ENCODE results near the gene FBXO46.
"Not testable (repeated sequence)": the region's sequence is repeated elsewhere in the genome, so short reads cannot be mapped to it uniquely, and the experiment has no call there.

Gene FBXO46

GRCh38 chr19:45745606-45746005, 14.9 kb upstream of the FBXO46 start:
- no peak for DNase-seq (ENCODE audit: extremely low read depth, low read depth)

DNA sequence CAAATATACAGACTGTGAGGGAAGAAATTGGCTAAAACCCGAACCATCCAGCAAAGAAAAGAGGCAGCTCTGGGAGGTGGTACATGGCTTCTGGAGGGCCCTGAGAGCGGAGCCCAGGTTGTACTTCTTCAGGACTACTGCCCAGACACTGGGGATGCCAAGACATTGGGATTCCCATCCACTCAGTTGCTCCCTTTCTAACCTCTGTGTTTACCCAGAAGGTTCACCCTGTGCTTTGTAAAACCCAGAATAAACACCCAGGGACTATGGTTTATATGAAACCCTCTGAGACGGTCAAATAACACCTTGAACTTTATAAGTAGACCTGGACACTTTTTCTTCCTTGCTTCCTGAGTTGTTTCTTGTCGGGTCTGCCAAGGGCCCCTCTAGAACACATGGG, 12.3 kb upstream of the FBXO46 start:
- no peak for DNase-seq (ENCODE audit: extremely low read depth, low read depth)
- no peak for TF ChIP-seq CTCF (IDR thresholded peaks at IDR 0.05; ENCODE audit: low read depth, low read length)

More at GRCh38 chr19:45745606-45746005, 14.9 kb upstream of the FBXO46 start:
- no peak for TF ChIP-seq CTCF (IDR thresholded peaks at IDR 0.05; ENCODE audit: low read depth, low read length)

DNA sequence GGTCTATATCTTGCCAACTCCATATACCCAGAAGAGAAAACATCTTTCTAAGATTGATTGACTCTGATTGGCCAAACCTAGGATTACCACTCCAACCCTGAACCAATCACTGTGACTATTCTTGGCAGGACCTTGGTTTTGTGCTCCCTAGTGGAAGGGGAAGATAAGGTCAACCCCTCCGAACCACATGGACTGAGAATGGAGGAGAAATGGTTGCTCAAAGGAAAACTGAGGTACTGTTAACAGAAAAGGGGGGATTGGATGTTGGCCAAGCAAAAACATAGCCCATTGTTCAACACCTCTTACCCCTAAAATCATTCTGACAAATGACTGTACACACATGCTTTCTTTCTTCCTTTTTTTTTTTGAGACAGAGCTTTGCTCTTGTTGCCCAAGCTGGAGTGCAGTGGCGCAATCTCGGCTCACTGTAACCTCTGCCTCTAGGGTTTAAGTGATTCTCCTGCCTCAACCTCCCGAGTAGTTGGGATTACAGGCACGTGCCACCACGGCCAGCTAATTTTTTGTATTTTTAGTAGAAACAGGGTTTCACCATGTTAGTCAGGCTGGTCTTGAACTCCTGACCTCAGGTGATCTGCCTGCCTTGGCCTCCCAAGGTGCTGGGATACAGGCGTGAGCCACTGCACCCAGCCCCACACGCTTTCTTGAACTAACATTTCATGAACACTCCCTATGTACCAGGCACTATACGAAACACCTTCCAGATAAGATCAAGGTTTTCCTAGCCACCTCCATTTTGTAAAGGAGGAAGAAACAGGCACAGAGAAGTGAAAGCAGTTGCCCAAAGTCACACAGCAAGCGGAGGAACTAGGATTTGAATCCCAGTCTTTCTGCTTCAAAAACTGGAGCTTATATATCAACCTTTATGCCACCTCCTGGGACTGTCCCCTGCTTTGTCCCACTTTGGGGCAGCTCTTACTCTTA, 9.1 kb upstream of the FBXO46 start:
- no peak for DNase-seq (ENCODE audit: extremely low read depth, low read depth)
- TF ChIP-seq CTCF (IDR thresholded peaks at IDR 0.05; ENCODE audit: low read depth, low read length) = no peak

- DNase-seq (ENCODE audit: extremely low read depth, low read depth) = no peak
- TF ChIP-seq CTCF (IDR thresholded peaks at IDR 0.05; ENCODE audit: low read depth, low read length) = no peak
Measured at GRCh38 chr19:45733160-45733810, 2.6 kb upstream of the FBXO46 start, which contains the start of gene MEIOSIN. MEIOSIN (plus strand) TSS chr19:45733439; CDS start chr19:45735377, 1,938 bp downstream.

GRCh38 chr19:45729800-45730290, 851 bp downstream of the FBXO46 start:
- no peak for TF ChIP-seq CTCF (IDR thresholded peaks at IDR 0.05; ENCODE audit: low read depth, low read length)
- DNase-seq (ENCODE audit: extremely low read depth, low read depth) = no peak

GRCh38 chr19:45728683-45729082, 2.0 kb downstream of the FBXO46 start:
- not testable (repeated sequence) for DNase-seq (ENCODE audit: extremely low read depth, low read depth)

GRCh38 chr19:45720065-45720464, 10.6 kb downstream of the FBXO46 start:
- DNase-seq (ENCODE audit: extremely low read depth, low read depth) = not testable (repeated sequence)

GRCh38 chr19:45717983-45718650, 12.6 kb downstream of the FBXO46 start:
- DNase-seq (ENCODE audit: extremely low read depth, low read depth) = no peak

More at GRCh38 chr19:45717983-45718650, 12.6 kb downstream of the FBXO46 start:
- no peak for TF ChIP-seq CTCF (IDR thresholded peaks at IDR 0.05; ENCODE audit: low read depth, low read length)
